HepG2 (cell line): ENCODE data around the gene PAIP2. TPM values are rescaled to one million over a fixed set of nuclear protein-coding genes. Genes with fewer than 3 reads are reported as not detected.

Source experiments
- ARNTL ChIP-seq: sonication (generic); formaldehyde crosslinking; IDR thresholded peaks from 2 replicates; pipeline ENCODE4 v1.4.0; 2020; ENCODE audit warnings: mild to moderate bottlenecking, missing genetic modification reagents
- KAT7 ChIP-seq: IDR thresholded peaks from 2 replicates; pipeline ENCODE4 v1.6.1; 2018; ENCODE audit warnings: borderline replicate concordance, missing compliant biosample characterization
- MEIS1 ChIP-seq: sonication (generic); formaldehyde crosslinking; IDR thresholded peaks from 2 replicates; pipeline ENCODE4 v1.9.0; 2021; ENCODE audit warnings: mild to moderate bottlenecking, missing genetic modification reagents, moderate library complexity, borderline replicate concordance
- PPARG ChIP-seq: conservative IDR thresholded peaks from 2 replicates; pipeline ENCODE4 v1.6.1; 2016; ENCODE audit warnings: missing biosample characterization, missing genetic modification reagents
- SMC3 ChIP-seq: IDR thresholded peaks from 2 replicates; pipeline ENCODE4 v1.6.1; 2011; ENCODE audit warnings: low read length, improper control_type of control experiment
- TBX2 ChIP-seq: sonication (generic); formaldehyde crosslinking; IDR thresholded peaks from 2 replicates; pipeline ENCODE4 v1.5.0; 2020; ENCODE audit warnings: missing genetic modification reagents, mild to moderate bottlenecking, borderline replicate concordance
- ZBTB38 ChIP-seq: sonication (generic); formaldehyde crosslinking; IDR thresholded peaks from 2 replicates; pipeline ENCODE4 v1.5.1; 2020; ENCODE audit warnings: mild to moderate bottlenecking, missing genetic modification reagents
- ZNF331 ChIP-seq: sonication (generic); formaldehyde crosslinking; IDR thresholded peaks from 2 replicates; pipeline ENCODE4 v1.4.0; 2020; ENCODE audit warnings: missing genetic modification reagents
- ZNF383 ChIP-seq: sonication (generic); formaldehyde crosslinking; IDR thresholded peaks from 2 replicates; pipeline ENCODE4 v1.4.0; 2020; ENCODE audit warnings: missing genetic modification reagents, mild to moderate bottlenecking, borderline replicate concordance
- ZNF781 ChIP-seq: sonication (generic); formaldehyde crosslinking; IDR thresholded peaks from 2 replicates; pipeline ENCODE4 v1.5.1; 2020; ENCODE audit warnings: borderline replicate concordance, mild to moderate bottlenecking, missing genetic modification reagents; ENCODE audit errors: not compliant biosample characterization
- polyA plus RNA-seq, 8 experiments: library from polyadenylated mRNA; depleted of rRNA in 3 of 8; stranded (reverse) in 7 of 8; unstranded in 1 of 8; fragments of >200 nt; fragmentation: Illumina TruSeq in 4 of 8; extraction: Trizol in 4 of 8; gene quantifications; 2 replicates each; pipeline versions ENCODE4 v1.2.1 to v1.2.3, GENCODE V29; 2011 to 2016; ENCODE audit warnings: low read depth in 4 of 8, missing spikeins in 1 of 8, mixed read lengths in 1 of 8; ENCODE audit not compliant: insufficient read depth in 1 of 8
- total RNA-seq, 5 experiments: library from RNA; depleted of rRNA; stranded (reverse); fragments of >200 nt; fragmentation: Illumina TruSeq; extraction: Trizol; gene quantifications; 2 replicates each; pipeline ENCODE4 v1.2.3, GENCODE V29; 2016; ENCODE audit warnings: low read depth in 1 of 5
- TF ChIP-seq, protein P1 (sequence below): sonication (generic); formaldehyde crosslinking; IDR thresholded peaks from 2 replicates; pipeline ENCODE4 v1.5.1; 2020; ENCODE audit warnings: mild to moderate bottlenecking, missing genetic modification reagents, borderline replicate concordance
- TF ChIP-seq, protein P2 (sequence below): sonication (generic); formaldehyde crosslinking; IDR thresholded peaks from 2 replicates; pipeline ENCODE4 v1.4.0; 2020; ENCODE audit warnings: mild to moderate bottlenecking, missing genetic modification reagents

The PAIP2 gene
- total and polyA plus RNA-seq, 2 of the 13 experiments (the other 11 are each of a cell fraction or from before 2014, with no cell fraction given), result 61.5 to 76.3 TPM

DNA sequence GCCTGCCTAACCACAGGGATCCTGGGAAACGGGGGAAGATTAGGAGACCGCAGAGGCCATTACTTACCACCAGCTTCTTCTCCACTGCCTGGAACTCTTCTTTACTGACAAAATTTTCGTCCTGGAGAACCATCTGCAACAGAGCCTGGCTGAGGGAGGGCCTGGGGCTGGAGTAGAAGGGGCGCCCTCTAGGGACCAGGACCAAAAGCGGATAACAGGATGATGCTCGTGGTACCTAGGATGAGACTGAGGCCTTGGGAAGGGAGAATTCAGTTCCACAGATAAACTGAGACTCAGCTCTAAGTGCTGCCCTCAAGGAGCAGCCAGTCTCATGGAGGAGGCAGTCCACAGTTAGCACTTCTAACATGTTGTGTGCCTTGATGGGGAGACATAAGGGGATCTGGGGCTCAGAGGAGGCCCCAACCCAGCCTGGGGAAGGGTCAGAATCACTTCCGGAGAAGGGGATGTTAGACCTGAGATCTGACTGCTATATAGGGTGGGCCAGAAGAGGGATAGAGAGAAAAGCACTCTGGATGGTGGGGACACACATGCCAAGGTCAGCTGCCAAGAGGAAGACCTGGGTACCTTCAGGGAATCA lies 61.0 kb downstream of the PAIP2 start (continued):
- TF ChIP-seq, protein P1, sequence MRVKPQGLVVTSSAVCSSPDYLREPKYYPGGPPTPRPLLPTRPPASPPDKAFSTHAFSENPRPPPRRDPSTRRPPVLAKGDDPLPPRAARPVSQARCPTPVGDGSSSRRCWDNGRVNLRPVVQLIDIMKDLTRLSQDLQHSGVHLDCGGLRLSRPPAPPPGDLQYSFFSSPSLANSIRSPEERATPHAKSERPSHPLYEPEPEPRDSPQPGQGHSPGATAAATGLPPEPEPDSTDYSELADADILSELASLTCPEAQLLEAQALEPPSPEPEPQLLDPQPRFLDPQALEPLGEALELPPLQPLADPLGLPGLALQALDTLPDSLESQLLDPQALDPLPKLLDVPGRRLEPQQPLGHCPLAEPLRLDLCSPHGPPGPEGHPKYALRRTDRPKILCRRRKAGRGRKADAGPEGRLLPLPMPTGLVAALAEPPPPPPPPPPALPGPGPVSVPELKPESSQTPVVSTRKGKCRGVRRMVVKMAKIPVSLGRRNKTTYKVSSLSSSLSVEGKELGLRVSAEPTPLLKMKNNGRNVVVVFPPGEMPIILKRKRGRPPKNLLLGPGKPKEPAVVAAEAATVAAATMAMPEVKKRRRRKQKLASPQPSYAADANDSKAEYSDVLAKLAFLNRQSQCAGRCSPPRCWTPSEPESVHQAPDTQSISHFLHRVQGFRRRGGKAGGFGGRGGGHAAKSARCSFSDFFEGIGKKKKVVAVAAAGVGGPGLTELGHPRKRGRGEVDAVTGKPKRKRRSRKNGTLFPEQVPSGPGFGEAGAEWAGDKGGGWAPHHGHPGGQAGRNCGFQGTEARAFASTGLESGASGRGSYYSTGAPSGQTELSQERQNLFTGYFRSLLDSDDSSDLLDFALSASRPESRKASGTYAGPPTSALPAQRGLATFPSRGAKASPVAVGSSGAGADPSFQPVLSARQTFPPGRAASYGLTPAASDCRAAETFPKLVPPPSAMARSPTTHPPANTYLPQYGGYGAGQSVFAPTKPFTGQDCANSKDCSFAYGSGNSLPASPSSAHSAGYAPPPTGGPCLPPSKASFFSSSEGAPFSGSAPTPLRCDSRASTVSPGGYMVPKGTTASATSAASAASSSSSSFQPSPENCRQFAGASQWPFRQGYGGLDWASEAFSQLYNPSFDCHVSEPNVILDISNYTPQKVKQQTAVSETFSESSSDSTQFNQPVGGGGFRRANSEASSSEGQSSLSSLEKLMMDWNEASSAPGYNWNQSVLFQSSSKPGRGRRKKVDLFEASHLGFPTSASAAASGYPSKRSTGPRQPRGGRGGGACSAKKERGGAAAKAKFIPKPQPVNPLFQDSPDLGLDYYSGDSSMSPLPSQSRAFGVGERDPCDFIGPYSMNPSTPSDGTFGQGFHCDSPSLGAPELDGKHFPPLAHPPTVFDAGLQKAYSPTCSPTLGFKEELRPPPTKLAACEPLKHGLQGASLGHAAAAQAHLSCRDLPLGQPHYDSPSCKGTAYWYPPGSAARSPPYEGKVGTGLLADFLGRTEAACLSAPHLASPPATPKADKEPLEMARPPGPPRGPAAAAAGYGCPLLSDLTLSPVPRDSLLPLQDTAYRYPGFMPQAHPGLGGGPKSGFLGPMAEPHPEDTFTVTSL, result no peak
- TF ChIP-seq SMC3, result peak; percentile 44; the same call in 1 of the 2 replicates
- TF ChIP-seq TBX2 (CRISPR knock-in tag), result 0 out of 2 replicates have a peak, but pooled peaks have one; percentile 12
- 0 out of 2 replicates have a peak, but pooled peaks have one; percentile 46 for TF ChIP-seq ZBTB38 (CRISPR knock-in tag)
- no peak for TF ChIP-seq ZNF781 (CRISPR knock-in tag)
- TF ChIP-seq KAT7 (CRISPR knock-in tag), result no peak
- 0 out of 2 replicates have a peak, but pooled peaks have one; percentile 4 for TF ChIP-seq MEIS1 (CRISPR knock-in tag)
- TF ChIP-seq, protein P2, sequence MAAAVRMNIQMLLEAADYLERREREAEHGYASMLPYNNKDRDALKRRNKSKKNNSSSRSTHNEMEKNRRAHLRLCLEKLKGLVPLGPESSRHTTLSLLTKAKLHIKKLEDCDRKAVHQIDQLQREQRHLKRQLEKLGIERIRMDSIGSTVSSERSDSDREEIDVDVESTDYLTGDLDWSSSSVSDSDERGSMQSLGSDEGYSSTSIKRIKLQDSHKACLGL (CRISPR knock-in tag), result no peak
- TF ChIP-seq ZNF383, result no peak
- TF ChIP-seq ZNF331 (CRISPR knock-in tag), result 0 out of 2 replicates have a peak, but pooled peaks have one; percentile 19
- TF ChIP-seq PPARG, result peak; percentile 29; the same call in 1 of the 2 replicates
- TF ChIP-seq ARNTL (CRISPR knock-in tag), result no peak
